AG20443 (cell line): ENCODE measurements around the gene SLC22A31.
"Not testable (repeated sequence)": the region's sequence is repeated elsewhere in the genome, so short reads cannot be mapped to it uniquely, and the experiment has no call there.

ENCODE experiments used
- DNase-seq: peaks from one replicate; pipeline ENCODE4 v3.0.0; 2012; ENCODE audit warnings: low spot score, mixed read lengths

SLC22A31 gene

DNA sequence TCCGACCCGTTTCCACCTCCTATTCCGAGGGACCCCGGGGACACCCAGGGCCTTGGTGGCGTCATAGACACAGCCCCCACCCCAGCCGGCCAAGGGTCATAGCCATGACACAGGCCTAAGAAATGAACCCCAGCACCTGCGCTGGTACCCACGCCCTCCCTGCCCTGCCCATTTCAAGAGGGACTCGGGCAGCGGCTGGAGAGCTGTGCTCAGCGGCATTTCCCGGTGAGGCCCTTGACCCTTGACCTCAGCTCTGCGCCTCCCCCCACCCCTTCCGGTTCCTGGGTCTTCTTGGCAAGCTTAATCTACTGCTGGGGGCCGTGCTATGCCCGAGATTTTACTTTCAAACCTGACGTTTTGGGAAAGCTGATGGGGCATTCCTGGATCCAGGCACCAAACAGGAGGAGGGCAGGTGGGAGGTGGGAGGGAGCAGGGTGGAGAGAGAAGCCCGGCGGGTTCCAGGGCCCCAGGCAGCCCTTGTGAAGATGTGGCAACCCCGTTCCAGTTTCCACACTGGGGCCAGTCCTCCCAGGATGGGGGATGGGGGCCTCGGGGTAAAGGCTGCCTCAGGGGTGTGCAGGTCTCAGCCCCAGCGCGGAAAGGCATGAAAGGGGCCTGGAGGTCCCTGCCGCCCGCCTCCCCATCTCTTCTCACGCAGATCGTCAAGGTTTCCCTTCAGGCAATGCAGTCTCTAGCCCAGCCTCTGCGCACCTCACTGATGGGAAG is at the start of gene SLC22A31:
Gene SLC22A31 (minus strand): TSS at position 414 of the 726 bp plus-strand sequence. CDS start 36 bp downstream, at position 378.
- no peak for DNase-seq

DNA sequence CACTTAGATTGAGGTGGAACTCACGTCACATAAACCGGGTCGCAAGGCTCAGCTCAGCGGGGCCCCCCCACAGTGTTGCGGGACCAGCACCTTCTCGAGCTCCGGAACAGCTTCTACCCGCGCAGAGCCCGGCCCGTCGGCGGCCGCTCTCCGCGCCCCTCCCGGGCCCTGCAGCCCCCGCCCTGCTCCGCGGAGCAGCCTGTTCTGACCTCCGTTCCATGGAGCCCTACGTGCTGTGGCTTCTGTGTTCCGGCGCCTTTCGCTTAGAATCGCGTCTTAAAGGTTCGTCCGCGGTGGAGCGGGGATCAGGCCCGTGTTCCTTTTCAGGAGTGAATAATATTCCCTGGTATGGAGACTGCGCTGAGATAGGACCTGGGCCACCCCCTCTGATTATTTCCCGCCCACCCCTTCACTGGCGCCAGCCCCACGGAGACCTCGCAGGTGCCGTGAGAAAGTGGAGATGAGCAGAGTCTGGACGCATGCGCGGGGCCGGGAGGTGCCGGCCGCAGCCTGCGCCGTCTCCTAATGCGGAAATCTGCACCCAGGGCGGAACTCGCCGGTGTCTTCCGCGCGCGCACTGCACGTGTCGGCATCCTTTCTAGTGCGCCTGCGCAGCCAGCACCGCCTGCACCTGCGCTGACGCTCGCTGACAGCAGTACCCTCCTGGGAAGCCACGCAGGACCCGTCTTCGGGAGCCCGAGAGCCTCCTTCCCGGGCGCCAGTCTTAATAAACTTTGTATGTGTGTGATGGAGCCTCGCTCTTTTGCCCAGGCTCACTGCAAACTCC is 48.1 kb upstream of the SLC22A31 start:
- no peak for DNase-seq

DNA sequence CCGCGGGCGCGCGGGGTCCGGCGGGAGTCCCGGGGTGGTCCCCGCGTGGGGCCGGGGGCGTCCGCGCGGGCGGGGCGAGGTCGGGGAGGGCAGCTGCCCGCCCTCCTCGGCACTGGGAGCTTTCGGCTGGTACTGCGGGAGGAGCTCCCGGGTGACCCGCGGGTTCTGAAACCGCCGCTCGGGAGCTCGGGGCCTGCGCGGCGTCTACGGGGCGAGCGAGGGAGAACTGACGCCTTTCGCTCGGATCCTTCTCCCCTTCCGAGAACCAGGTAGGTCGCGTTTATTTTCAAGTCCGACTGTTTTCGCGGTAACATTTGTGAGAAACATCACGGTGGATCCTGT is 47.4 kb upstream of the SLC22A31 start:
- not testable (repeated sequence) for DNase-seq

DNA sequence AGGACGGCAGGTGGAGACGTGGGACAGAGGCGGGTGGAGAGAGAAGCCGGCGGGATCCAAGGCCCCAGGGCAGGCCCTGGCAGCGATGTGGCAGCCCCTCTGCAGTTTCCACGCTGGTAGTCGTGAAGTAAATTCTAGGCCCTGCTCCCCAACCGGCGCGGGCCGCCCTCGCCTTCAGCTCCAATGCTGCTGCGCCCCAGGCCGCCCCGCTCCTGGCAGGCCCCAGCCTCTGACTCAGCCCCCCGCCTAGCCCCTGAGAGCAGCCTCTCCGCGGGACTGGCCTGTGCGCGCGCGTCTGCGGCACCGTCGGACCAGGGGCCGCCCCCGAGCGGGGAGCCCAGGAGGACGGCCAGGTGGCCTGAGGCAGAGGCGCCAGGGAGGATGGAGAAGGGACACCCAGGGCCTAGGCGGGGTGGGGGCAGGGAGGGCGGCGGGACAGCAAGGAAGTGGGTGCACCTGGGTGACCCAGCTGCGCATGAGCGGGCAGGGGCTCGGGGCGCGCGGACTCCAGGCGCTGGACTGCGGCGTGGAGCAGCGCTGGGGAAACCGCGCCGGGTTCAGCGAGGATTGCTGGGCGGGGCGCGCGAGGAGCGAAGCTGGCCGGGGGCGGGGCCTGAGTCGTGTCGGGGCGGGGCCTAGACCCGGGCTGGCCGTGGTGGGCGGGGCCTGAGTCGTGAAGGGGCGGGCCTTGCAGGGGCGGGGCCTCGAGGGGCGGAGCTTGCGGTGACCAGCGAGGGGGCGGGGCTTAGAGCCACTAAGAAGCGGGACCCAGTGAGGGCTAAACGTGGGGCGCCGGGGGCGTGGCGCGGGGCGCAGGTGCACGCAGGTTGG is 46.8 kb upstream of the SLC22A31 start:
- DNase-seq = peak; percentile 100

DNA sequence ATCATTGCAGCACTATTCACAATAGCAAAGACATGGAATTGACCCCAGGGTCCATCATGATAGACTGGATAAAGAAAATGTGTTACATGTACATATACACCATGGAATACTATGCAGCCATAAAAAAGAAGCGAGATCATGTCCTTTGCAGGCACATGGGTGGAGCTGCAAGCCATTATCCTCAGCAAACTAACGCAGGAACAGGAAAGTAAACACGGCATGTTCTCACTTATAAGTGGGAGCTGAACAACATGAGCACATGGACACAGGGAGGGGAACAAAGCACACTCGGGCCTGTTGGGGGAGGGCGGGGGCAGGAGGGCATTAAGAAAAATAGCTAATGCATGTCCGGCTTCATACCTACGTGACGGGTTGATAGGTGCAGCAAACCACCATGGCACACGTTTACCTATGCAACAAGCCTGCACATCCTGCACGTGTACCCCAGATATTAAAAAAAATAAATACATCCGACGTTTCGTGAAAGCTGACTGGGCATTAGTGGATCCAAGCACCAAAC is 46.1 kb upstream of the SLC22A31 start:
- no peak for DNase-seq

DNA sequence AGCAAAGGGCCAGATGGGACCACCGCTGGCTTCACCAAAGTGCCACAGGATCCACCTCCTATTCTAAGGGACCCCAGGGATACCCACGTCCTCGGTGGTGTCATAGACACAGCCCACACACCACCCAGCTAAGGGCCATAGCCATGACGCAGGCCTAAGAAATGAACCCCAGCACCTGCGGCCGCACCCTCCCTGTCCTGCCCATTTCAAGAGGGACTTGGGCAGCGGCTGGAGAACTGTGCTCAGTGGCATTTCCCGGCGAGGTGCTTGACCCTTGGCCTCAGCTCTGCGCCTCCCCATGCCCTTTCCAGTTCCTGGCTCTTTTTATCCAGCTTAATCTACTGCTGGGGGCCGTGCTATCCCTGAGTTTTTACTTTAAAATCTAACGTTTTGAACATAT is 44.4 kb upstream of the SLC22A31 start:
- no peak for DNase-seq

DNA sequence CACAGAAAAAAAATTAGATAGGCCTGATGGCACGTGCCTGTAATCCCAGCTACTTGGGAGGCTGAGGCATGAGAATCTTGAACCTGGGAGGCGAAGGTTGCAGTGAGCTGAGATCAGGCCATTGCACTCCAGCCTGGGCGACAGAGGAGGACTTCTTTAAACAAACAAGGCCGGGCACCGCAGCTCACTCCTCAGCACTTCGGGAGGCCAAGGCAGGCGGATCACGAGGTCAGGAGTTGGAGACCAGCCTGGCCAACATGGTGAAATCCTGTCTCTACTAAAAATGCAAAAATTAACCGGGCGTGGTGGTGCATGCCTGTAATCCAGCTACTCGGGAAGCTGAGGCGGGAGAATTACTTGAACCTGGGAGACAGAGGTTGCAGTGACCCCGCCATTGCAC is 43.9 kb upstream of the SLC22A31 start:
- not testable (repeated sequence) for DNase-seq

DNA sequence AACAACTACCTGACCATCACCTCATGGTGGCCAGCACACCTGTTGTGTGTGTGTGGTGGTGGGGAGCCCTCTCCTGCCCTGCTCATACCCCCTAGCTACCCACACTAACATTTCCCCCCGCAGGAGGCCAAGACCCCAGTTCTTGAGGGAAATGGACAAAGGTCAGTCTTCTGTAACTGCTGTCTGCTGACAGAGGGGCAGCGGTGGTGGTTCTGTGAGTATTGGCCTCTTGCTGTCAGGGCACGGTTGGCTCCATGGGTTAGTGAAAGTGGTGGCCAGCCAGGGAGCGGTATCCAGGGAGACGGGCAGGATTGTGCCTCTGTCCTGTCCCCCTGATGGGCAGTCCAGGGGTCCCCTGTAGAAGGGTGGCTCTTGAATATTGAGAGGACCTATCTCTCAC is 43.3 kb upstream of the SLC22A31 start:
- DNase-seq = no peak

DNA sequence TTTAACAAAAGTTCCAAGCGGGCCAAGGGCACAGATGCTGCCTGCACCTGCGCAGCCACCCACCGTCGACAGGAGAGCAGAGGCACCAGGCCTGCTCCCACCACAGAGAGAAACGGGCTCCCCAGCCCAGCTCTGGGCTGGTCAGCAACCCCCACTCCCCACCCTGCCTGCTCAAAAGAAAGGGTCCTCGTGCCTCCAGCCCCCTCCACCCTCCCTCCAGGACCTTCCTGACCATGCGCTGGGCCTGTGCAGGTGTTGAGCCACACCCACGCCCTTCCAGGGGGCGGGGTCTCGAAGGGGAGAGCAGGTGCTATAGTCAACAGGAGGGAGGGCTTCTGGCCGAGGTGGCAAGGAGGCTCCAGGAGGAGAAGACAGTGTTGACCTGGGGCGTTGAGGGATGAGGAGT is 42.5 kb upstream of the SLC22A31 start:
- DNase-seq = no peak

DNA sequence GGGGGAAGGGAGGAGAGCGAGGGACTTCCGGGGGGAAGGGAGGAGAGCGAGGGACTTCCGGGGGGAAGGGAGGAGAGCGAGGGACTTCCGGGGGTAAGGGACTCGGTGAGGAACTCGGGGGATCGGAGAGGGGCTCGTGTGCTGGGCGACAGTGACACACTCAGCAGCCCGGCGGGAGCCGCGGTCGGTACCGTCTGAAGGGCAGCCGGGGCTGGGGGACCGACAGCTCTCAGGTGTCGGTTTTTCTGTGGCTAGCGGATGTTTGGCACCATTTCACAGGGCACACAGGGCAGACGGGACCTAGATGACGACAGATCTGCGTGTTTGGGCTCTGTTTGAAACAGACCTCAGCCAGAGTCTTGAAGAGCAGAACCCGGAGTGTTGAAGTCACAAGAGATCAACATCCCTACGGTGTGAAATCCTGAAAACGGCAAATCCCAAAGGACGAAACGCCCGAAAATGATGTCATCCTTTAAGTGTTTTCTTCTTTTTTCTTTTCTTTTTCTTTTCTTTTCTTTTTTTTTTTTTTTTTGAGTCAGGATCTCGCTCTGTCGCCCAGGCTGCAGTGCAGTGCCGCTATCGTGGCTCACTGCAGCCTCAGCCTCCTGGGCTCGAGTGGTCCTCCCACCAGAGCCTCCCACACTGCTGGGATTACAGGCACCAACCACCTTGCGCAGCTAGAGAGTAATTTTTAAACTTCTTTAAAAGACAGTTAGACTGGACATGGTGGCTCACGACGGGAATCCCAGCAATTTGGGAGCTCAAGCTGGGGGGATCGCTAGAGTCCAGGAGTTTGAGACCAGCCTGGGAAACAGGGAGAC is 41.1 kb upstream of the SLC22A31 start:
- DNase-seq = peak; percentile 74

DNA sequence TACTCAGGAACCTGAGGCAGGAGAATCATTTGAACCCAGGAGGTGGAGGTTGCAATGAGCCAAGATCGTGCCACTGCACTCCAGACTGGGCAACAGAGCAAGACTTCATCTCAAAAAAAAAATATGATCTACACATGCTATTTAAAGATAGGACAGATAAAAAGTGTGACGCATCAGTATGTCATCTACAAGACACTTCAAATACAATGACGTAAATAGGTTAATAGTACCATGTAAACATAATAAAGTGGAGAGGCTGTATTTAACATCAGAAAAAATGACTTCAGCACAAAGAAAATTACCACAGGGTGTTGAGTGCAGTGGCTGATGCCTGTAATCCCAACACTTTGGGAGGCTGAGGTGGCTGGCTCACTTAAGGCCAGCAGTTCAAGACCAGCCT is 37.4 kb upstream of the SLC22A31 start:
- DNase-seq = no peak

DNA sequence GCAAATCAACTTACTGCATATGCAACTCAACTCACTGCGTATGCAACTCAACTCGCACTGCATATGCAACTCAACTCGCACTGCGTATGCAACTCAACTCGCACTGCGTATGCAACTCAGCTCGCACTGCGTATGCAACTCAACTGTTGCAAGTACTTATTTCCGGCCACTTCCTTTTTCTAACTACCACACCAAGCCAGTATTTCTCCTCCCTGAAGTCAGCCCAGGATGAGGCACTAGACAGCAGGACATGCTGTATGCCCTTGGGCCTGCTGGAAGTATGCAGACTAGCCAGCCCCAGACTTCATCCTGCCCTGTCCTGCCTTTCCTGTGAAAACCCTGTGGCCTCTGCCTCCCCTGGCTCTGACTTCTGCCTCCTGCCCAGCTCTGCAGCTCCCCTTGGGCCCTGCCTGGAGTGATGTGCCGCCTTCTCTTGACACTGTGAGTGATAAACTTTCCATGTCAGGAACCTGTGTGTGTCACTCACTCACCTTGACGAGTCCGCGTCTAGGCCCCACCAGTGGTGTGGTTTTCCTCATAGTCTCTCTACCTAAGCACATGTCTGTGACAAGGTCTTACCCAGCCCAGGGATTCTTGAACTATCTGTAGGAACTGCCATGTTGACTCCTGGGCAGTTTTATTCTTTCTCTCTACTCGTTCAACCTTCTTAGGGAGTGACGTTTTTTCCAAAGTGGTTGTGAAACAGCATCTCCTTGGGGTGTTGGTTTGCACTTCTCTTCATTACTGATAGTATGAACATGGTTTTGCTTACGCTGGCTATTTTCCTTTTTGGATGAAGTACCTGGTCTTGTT is 33.5 kb upstream of the SLC22A31 start:
- no peak for DNase-seq

DNA sequence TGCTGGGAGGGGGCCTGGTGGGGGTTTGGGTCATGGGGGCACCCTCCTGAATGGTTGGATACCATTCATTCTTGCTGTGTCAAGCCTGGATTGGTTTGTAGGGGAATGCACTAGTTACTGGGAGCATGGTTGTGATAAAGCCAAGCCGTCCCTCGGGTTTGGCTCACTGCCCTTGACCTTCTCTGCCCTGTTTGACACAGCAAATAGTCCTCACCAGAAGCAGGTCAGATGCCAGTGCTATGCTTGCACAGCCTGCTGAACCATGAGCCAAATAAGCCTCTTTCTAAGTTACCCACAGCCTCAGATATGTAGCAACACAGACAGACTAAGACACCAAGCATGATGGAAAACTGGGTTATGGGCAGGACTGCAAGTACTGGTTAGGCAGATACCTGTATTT is 31.8 kb upstream of the SLC22A31 start:
- no peak for DNase-seq

DNA sequence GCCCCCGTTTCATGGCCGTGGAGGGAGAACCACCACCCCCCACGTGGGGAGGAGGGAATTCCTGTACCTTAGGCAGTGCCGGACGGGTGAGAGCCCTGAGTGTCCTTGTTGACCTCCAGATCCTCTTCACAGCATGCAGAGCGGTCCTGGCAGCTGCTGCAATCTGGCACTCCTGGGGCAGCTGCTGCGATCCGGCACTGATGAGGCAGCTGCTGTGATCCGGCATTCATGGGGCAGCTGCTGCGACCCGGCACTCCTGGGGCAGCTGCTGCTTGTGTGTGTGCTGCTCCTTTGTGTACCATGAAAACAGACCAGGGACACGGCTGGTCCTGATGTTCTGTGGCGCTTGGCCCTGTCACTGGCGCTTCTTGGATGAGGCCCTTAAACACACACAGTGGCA is 29.9 kb upstream of the SLC22A31 start:
- no peak for DNase-seq

DNA sequence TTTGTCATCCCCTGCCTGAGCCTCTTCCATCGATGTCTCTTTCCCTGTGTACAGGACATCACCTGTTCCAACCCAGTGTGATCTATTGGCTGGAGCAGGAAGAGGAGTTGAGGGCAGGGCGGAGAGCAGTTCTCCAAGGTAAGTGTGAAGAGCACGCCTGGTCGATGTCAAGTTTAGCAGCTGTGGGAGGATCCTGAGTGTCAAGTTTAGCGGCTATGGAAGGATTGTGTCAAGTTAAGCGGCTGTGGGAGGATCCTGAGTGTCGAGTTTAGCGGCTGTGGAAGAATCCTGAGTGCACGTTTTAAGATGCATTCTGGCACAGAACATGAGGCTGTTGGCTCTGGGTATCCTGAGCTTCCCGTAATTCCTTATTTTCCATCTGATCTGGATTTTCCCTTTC is 24.3 kb upstream of the SLC22A31 start:
- no peak for DNase-seq

DNA sequence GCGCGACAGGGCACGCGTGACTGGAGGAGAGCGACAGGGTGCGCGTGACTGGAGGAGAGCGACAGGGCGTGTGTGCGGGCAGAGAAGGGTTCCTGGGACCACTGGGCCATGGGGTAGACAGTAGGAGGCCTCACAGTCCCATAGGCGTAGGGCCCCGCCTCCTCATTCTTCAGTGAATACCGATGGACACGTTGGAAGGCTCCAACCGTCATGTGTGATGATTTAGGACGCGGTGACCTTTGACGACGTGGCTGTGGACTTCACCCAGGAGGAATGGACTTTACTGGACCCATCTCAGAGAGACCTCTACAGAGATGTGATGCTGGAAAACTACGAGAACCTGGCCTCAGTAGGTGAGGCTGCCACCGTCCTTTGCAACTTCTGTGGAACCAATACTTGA is 22.6 kb upstream of the SLC22A31 start:
- no peak for DNase-seq

DNA sequence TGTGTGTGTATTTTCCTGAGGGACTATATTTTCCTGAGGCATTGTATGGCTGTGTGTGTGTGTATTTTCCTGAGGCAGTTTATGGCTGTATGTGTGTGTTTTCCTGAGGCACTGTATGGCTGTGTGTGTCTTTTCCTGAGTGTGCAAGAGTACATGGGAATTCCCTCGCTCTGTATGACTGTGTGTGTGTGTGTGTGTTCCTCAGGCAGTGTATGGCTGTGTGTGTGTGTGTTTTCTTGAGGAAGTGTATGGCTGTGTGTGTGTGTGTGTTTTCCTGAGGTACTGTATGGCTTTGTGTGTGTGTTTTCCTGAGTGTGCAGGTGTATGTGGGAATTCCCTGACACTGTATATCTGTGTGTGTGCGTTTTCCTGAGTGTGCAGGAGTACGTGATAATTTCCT is 21.3 kb upstream of the SLC22A31 start:
- no peak for DNase-seq

DNA sequence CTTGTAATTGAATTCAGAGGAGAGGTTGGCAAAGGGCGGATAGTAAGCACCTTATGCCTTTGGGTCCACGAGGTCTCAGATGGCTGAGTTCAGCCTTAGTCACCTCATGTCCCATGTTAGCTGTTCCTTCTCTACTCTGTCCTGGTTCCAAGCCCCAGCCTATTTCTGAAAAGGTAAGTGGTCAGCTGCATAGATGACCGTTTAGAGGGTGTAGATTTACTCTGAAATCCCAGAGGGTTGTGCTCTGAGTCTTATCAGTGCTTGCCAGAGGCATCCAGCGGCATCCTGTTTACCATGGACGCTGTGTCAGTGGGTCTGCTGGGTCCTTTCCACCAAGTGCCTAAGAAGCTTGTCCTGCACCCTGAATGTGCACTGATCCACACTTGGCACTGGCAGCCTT is 19.0 kb upstream of the SLC22A31 start:
- no peak for DNase-seq

DNA sequence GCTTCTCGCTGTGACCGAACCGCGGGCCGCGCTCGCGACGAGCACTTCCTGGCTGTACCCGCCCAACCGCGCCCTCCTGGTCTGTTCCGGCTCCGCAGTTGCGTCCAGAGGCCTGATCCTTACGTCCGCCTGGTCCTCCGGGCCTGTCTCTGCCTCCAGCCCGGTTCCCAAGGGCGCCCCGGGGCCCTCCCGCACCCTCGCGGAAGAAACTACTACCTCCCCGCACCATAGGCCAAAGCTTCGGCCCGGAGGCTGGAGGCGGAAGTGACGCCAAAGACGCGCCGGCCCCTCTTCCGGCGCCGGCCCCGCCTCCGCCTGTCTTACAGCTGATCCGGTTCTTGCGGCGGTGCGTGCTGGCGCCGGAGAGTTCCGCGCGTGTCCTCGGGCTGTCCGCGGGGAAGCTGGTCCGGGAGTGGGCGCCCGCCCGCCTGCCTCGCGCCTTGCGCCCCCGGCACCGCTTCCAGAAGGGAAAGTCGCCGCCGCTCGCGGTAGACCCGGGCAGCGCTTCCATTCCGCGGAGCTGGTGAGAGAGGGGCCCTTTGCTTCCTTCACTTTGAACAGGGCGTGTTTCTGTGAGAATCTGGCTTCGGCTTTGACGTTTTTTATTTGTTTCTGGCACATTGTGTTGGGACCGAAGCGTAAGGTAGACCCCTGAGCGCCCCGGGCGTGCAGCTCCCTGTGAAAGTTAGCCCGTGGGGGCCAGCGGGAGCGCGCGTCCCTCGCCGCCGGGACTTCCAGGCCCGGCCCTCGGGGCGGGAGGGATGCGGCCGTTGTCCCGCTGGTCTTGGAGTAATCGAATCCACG is 17.3 kb upstream of the SLC22A31 start, which contains the start of gene ZNF778:
Gene ZNF778 (plus strand): TSS at position 316 of the 804 bp plus-strand sequence. CDS start 3,425 bp downstream, outside the sequence.
- peak; percentile 95 for DNase-seq

DNA sequence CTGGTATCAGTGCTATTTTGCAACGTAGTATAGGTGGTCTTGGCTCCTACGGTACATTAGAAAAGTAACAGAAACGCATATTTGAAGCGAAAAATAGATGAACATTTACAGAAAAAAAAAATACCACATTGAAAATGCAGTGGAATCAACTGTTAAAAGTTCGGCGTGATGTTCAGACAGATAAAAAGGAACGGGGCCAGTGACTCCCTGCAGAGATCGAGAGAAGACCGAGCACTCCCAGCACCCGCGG is 16.7 kb upstream of the SLC22A31 start:
- DNase-seq = no peak
